ENCODE results near the gene CEACAM5. TPM values are rescaled to one million over a fixed set of nuclear protein-coding genes. Genes with fewer than 3 reads are reported as not detected.
"Not testable (repeated sequence)": the region's sequence is repeated elsewhere in the genome, so short reads cannot be mapped to it uniquely, and the experiment has no call there.

CEACAM5 gene
- total RNA-seq, 4 donors from 2014 or later = not detected

DNA sequence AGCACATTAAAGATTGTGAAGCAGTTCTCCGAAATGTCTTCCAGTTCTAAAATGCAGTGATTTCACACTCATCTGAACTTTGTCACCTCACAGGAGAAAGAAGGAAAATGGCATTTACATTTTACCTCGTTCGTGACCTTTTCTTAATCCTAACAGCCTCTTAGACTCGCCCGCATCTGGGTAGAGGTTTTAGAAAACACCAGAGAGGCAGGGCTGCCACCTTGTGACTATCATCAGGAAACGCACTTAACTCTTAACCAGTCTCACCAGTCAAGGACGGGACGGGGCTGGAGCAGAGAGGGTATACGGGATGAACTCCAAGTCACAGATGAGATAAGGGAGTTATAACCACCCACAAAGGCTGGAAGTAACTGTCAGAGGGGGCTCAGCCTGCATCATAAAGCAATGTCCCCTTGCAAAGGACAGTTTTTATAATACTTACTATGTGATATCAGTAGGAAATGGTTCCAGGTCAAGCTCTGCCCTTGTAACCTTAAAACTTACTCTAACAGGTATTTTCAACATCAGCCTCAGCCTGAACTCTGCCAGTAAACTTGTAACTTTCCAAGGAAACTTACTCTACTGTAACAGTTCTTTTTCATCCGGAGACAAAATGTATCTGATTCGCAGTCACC is 38.3 kb downstream of the CEACAM5 start:
- H3K36me3 ChIP-seq = no peaks in the 10 kb centered on the region
- H3K9me3 ChIP-seq = no peaks in the 10 kb centered on the region
- no peaks in the 10 kb centered on the region for H3K4me1 ChIP-seq
- no peak for DNase-seq (ENCODE audit: low spot score in 2 of 2)
- TF ChIP-seq CTCF (IDR thresholded peaks at IDR 0.05) (peak in 2 of 5 experiments; percentile 13), EP300 (IDR thresholded peaks at IDR 0.05) (no peak)
- peaks cover 0 to 30% of the 10 kb centered on the region in 2 donors for H3K27me3 ChIP-seq
- H3K4me3 ChIP-seq = no peak overlapping the region
- WGBS, 2 donors = 17 to 18% methylated on average over 11 of the region's 11 CpGs
- H3K27ac ChIP-seq = no peak overlapping the region

DNA sequence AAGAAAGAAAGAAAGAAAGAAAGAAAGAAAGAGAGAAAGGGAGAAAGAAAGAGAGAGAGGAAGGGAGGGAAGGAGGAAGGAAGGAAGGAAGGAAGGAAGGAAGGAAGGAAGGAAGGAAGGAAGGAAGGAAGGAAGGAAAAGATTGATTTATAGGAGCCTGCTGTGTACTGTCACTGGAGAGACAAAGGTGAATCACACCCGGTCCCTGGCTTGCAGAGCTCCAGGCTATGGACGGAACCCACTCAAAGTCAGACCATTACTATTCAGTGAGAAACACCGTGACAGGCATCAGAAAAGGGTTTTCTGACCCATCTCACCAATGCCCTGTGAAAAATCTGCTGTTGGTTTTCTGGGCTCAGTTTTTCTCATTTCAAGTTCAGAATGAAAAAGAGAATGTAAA is 39.6 kb downstream of the CEACAM5 start:
- Histone ChIP-seq H3K27ac (no peak overlapping the region), H3K36me3 (no peaks in the 10 kb centered on the region), H3K4me3 (no peak overlapping the region), H3K4me1 (no peaks in the 10 kb centered on the region), H3K27me3 (peaks cover 0 to 32% of the 10 kb centered on the region in 2 donors), H3K9me3 (no peaks in the 10 kb centered on the region)
- no peak for TF ChIP-seq EP300 (IDR thresholded peaks at IDR 0.05)
- no peak for TF ChIP-seq CTCF (IDR thresholded peaks at IDR 0.05)
- TF ChIP-seq POLR2A (IDR thresholded peaks at IDR 0.05) = no peak
- no peak for DNase-seq (ENCODE audit: low spot score in 2 of 2)
- 53 to 62% methylated on average over 3 of the region's 3 CpGs for WGBS, 2 donors

GRCh38 chr19:41750248-41751134 is 42.1 kb downstream of the CEACAM5 start:
- not testable (repeated sequence) for H3K4me3 ChIP-seq; H3K36me3 ChIP-seq; H3K4me1 ChIP-seq; H3K9me3 ChIP-seq; DNase-seq (ENCODE audit: low spot score in 2 of 2); H3K27ac ChIP-seq
- WGBS, 2 donors = 52 to 75% methylated on average over 5 to 8 of the region's 10 CpGs
- H3K27me3 ChIP-seq = peaks cover 0 to 32% of the 10 kb centered on the region in 2 donors

GRCh38 chr19:41753159-41753558 is 44.7 kb downstream of the CEACAM5 start:
- peak in 1 of 2 donors; percentile 7 for DNase-seq (ENCODE audit: low spot score in 2 of 2)
- H3K27ac ChIP-seq = no peak overlapping the region
- WGBS, 2 donors = 6 to 9% methylated on average over 12 of the region's 12 CpGs
- no peaks in the 10 kb centered on the region for H3K36me3 ChIP-seq
- TF ChIP-seq POLR2A (IDR thresholded peaks at IDR 0.05) (no peak), CTCF (IDR thresholded peaks at IDR 0.05) (peak in 4 of 5 experiments; percentile 25 to 69 (median 38)), EP300 (IDR thresholded peaks at IDR 0.05) (no peak)
- H3K9me3 ChIP-seq = no peaks in the 10 kb centered on the region
- no peak overlapping the region for H3K4me3 ChIP-seq
- H3K4me1 ChIP-seq = no peaks in the 10 kb centered on the region
- H3K27me3 ChIP-seq = peaks cover 0 to 11% of the 10 kb centered on the region in 2 donors

- TF ChIP-seq EP300 (IDR thresholded peaks at IDR 0.05) = no peak
- no peak for TF ChIP-seq POLR2A (IDR thresholded peaks at IDR 0.05)
- TF ChIP-seq CTCF (IDR thresholded peaks at IDR 0.05) = peak; percentile 30 to 61 (median 46)
- Histone ChIP-seq H3K36me3 (no peaks in the 10 kb centered on the region), H3K27me3 (peaks cover 0 to 9% of the 10 kb centered on the region in 2 donors), H3K27ac (no peak overlapping the region), H3K4me3 (no peak overlapping the region), H3K4me1 (no peaks in the 10 kb centered on the region), H3K9me3 (no peaks in the 10 kb centered on the region)
- peak; percentile 23 to 53 for DNase-seq (ENCODE audit: low spot score in 2 of 2)
- WGBS, 2 donors = 8 to 9% methylated on average over 4 of the region's 4 CpGs
Observed at GRCh38 chr19:41753936-41754529, 45.6 kb downstream of the CEACAM5 start.
